Measurements from ENCODE around the gene C5AR2. TPM values are rescaled to one million over a fixed set of nuclear protein-coding genes. Genes with fewer than 3 reads are reported as not detected.

Gene C5AR2
- total and polyA plus RNA-seq, 4 experiments from 2014 or later: 0.10 to 2.9 (median 1.1) TPM

DNA sequence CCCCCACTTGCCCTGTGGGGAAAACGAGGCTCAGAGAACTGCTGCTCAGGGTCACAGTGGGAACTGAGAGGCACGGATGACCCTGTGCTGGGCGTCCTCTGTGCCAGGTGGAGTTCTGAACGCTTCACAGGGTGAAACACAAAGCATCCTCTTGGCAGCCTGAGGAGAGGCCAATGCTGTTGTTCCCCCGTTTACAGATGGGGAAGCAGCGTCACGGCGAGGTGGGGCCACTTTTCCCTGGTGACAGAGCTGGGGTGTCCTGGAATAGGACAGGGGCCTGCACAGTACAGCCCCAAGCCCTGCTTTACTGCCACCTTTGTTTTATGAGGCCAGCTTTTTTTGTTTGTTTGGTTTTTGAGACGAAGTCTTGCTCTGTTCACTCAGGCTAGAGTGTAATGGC, 39.3 kb downstream of the C5AR2 start:
- Mint-ChIP-seq H3K27ac (no peak overlapping the region), H3K4me3 (no peak overlapping the region), H3K36me3 (peaks cover 31 to 49% of the 10 kb centered on the region in 2 donors), H3K9me3 (no peaks in the 10 kb centered on the region), H3K4me1 (peaks cover 0 to 2% (median 0%) of the 10 kb centered on the region in 4 donors), H3K27me3 (no peaks in the 10 kb centered on the region)
- intact Hi-C loops (cut with micrococcal nuclease): no loop called here
- no peak overlapping the region for H3K4me3 ChIP-seq (ENCODE audit: low read length in 2 of 2)
- H3K27ac ChIP-seq (ENCODE audit: low read depth, low read length): no peak overlapping the region
- no peaks in the 10 kb centered on the region for H3K4me1 ChIP-seq (ENCODE audit: insufficient read depth, low read length)
- POLR2A ChIA-PET (ENCODE audit: partially characterized antibody): no interaction called here
- H3K36me3 ChIP-seq (ENCODE audit: insufficient read depth, low read length): peaks cover 51% of the 10 kb centered on the region
- H3K27me3 ChIP-seq (ENCODE audit: insufficient read depth, low read length): no peaks in the 10 kb centered on the region
- CTCF ChIA-PET (ENCODE audit: partially characterized antibody): no interaction called here
- no peak for DNase-seq
- H3K9me3 ChIP-seq (ENCODE audit: control insufficient read depth in 1 of 2, low read length in 2 of 2): no peaks in the 10 kb centered on the region

DNA sequence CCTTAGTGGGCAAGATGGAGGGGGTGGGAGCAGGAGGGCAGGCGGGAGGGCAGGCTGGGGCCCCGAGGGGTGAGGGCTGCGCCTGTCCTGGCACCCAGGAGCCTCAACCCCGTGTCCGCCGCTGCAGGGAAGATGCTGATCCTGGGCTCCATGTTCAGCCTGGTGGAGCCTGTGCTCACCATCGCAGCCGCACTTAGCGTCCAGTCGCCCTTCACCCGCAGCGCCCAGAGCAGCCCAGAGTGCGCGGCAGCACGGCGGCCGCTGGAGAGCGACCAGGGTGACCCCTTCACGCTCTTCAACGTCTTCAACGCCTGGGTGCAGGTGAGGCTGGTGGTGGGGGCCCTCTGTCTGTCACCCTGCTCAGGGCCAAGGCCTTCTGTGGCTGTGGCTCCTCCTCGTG, 40.6 kb downstream of the C5AR2 start:
- Histone ChIP-seq H3K36me3 (ENCODE audit: insufficient read depth, low read length) (peaks cover 57% of the 10 kb centered on the region), H3K27me3 (ENCODE audit: insufficient read depth, low read length) (no peaks in the 10 kb centered on the region), H3K9me3 (ENCODE audit: control insufficient read depth in 1 of 2, low read length in 2 of 2) (no peaks in the 10 kb centered on the region), H3K4me3 (ENCODE audit: low read length in 2 of 2) (no peak overlapping the region), H3K4me1 (ENCODE audit: insufficient read depth, low read length) (no peaks in the 10 kb centered on the region), H3K27ac (ENCODE audit: low read depth, low read length) (no peak overlapping the region)
- peak overlapping the region in 1 of 7 donors; percentile 70 for H3K27ac Mint-ChIP-seq
- no peak for DNase-seq
- H3K4me3 Mint-ChIP-seq: no peak overlapping the region
- ChIA-PET POLR2A (ENCODE audit: partially characterized antibody) (no interaction called here), CTCF (ENCODE audit: partially characterized antibody) (no interaction called here)
- H3K27me3 Mint-ChIP-seq: no peaks in the 10 kb centered on the region
- H3K4me1 Mint-ChIP-seq: peaks cover 0 to 2% (median 0%) of the 10 kb centered on the region in 4 donors
- H3K9me3 Mint-ChIP-seq: no peaks in the 10 kb centered on the region
- intact Hi-C loops (cut with micrococcal nuclease): no loop called here
- H3K36me3 Mint-ChIP-seq: peaks cover 31 to 47% of the 10 kb centered on the region in 2 donors

DNA sequence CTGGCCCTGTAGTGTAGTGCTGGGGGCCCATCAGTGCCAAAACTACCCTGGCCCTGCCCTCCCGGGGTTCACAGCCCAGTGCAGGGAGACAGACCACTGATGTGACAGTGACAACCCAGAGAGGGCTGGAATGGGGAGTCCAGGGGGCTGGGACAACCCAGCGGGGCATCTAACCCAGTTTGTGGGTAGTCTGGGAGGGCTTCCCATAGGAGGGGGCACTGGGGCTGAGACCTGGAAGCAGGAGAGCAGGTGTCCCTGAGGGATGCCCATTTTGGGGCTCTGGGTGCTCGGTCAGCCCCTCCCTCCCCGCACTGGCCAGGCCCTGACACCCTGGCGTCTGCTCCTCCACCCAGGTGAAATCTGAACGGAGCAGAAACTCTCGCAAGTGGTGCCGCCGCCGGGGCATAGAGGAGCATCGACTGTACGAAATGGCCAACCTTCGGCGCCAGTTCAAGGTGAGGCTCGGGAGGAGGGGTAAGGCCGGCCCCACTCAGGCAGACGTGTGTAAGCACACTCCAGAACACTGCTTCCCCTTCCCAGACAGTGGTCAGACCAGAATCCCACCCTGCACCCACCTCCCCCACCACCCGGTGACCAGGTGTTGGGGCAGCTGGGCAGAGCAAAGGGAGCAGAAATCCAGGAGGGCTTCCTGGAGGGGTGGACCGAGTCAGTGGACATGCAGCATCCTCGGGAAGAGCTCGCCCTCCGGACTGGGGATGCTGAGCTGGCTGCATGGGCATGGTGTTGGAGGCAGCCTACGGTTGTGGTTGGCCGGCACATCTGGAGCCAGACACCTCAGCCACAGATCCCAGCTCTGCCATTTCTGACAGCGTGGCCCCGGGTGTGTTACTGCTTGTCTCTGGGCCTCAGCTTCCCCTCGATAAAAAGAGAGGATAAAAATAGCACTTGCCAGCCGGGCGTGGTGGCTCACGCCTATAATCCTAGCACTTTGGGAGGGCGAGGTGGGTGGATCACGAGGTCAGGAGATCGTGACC, 41.6 kb downstream of the C5AR2 start:
- H3K36me3 ChIP-seq (ENCODE audit: insufficient read depth, low read length): peaks cover 57% of the 10 kb centered on the region
- DNase-seq: no peak
- intact Hi-C loops (cut with micrococcal nuclease): no loop called here
- no peaks in the 10 kb centered on the region for H3K27me3 ChIP-seq (ENCODE audit: insufficient read depth, low read length)
- no peak overlapping the region for H3K27ac Mint-ChIP-seq
- no peaks in the 10 kb centered on the region for H3K27me3 Mint-ChIP-seq
- H3K4me3 Mint-ChIP-seq: no peak overlapping the region
- H3K4me3 ChIP-seq (ENCODE audit: low read length in 2 of 2): no peak overlapping the region
- no peaks in the 10 kb centered on the region for H3K4me1 ChIP-seq (ENCODE audit: insufficient read depth, low read length)
- H3K9me3 Mint-ChIP-seq: no peaks in the 10 kb centered on the region
- ChIA-PET POLR2A (ENCODE audit: partially characterized antibody) (no interaction called here), CTCF (ENCODE audit: partially characterized antibody) (interaction anchor here (0.6 to 1.8 kb wide), 3 partner anchors 18 to 266 kb away, joined by 3 to 7 read pairs (median 3); no protein-coding TSS in a partner anchor)
- peaks cover 0 to 2% (median 0%) of the 10 kb centered on the region in 4 donors for H3K4me1 Mint-ChIP-seq
- no peaks in the 10 kb centered on the region for H3K9me3 ChIP-seq (ENCODE audit: control insufficient read depth in 1 of 2, low read length in 2 of 2)
- peaks cover 33 to 49% of the 10 kb centered on the region in 2 donors for H3K36me3 Mint-ChIP-seq
- no peak overlapping the region for H3K27ac ChIP-seq (ENCODE audit: low read depth, low read length)

DNA sequence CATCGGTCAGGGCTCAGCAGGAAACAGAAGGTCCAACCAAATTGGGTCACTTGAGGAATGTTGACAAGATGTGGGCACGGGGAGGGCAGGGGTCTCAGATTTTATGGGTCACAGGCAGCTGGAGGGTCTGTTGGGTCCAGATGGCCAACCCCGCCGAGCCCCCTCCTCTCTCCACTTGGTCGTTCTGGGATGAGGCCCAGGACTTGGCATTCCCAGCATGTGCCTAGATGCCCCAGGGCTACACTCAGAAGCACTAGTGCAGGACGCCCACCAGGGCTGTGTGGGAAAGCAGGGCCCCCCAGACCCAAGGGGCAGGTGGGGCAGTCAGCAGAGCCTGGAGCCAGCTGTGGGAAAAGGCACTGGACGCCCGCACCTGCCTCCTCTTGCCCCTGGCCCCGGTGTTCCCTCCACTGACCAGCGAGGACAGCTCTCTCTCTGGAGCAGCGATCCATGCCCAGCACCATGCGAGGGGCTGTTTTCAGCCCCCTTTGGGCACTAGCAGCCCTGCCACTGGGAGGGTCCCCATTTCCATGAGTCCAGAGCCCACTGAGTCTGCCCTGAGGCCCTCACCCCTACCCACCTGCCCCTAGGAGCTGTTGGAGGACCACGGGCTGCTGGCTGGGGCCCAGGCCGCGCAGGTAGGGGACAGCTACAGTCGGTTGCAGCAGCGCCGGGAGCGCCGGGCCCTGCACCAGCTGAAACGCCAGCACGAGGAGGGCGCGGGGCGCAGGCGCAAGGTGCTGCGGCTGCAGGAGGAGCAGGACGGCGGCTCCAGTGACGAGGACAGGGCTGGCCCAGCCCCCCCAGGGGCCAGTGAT, 43.1 kb downstream of the C5AR2 start:
- DNase-seq: no peak
- Mint-ChIP-seq H3K27me3 (no peaks in the 10 kb centered on the region), H3K36me3 (peaks cover 27 to 43% of the 10 kb centered on the region in 2 donors), H3K9me3 (no peaks in the 10 kb centered on the region), H3K4me3 (no peak overlapping the region), H3K27ac (no peak overlapping the region), H3K4me1 (peaks cover 0 to 2% (median 0%) of the 10 kb centered on the region in 4 donors)
- Histone ChIP-seq H3K36me3 (ENCODE audit: insufficient read depth, low read length) (peaks cover 50% of the 10 kb centered on the region), H3K4me3 (ENCODE audit: low read length in 2 of 2) (no peak overlapping the region), H3K9me3 (ENCODE audit: control insufficient read depth in 1 of 2, low read length in 2 of 2) (no peaks in the 10 kb centered on the region), H3K4me1 (ENCODE audit: insufficient read depth, low read length) (no peaks in the 10 kb centered on the region), H3K27ac (ENCODE audit: low read depth, low read length) (no peak overlapping the region), H3K27me3 (ENCODE audit: insufficient read depth, low read length) (no peaks in the 10 kb centered on the region)
- ChIA-PET CTCF (ENCODE audit: partially characterized antibody) (interaction anchor here (1.8 kb wide), 1 partner anchor 16 kb away, joined by 7 read pairs; no protein-coding TSS in a partner anchor), POLR2A (ENCODE audit: partially characterized antibody) (no interaction called here)
- intact Hi-C loops (cut with micrococcal nuclease): no loop called here

DNA sequence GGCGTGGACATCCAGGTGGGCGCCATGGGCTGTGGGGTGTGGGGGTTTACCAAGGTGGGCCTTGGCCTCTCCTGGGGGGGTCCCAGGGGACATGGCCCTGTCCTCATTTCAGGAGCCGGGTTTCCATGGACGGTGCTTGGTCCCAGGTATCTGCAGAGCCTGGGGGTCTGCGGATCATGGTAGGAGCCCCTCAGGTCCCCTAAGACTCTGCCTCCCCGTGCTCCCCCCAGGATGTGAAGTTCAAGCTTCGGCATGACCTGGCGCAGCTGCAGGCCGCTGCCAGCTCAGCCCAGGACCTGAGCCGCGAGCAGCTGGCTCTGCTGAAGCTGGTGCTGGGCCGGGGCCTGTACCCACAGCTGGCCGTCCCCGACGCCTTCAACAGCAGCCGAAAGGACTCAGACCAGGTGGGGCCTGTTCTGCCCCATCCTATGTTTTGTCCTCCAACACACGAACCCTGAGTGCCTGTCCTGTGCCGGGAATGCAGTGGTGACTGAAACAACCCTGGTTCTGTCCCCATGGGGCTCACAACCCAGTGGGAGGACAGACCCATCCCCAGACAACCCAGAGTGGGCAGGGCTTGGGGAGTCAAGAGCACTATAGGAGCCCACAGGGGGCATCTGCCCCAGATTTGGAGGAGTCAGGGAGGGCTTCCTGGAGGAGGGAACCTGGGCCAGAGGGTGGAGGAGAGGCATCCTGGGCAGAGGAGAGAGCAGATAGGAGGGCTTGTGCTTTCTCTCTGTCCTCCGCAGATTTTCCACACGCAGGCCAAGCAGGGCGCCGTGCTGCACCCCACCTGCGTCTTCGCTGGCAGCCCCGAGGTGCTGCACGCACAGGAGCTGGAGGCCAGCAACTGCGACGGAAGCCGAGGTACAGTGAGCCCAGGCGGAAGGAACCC, 44.0 kb downstream of the C5AR2 start:
- no peak for DNase-seq
- intact Hi-C loops (cut with micrococcal nuclease): no loop called here
- peak overlapping the region in 2 of 7 donors; percentile 12 to 44 for H3K27ac Mint-ChIP-seq
- ChIA-PET CTCF (ENCODE audit: partially characterized antibody) (no interaction called here), POLR2A (ENCODE audit: partially characterized antibody) (no interaction called here)
- Histone ChIP-seq H3K27ac (ENCODE audit: low read depth, low read length) (no peak overlapping the region), H3K9me3 (ENCODE audit: control insufficient read depth in 1 of 2, low read length in 2 of 2) (no peaks in the 10 kb centered on the region), H3K36me3 (ENCODE audit: insufficient read depth, low read length) (peaks cover 50% of the 10 kb centered on the region), H3K4me1 (ENCODE audit: insufficient read depth, low read length) (no peaks in the 10 kb centered on the region), H3K27me3 (ENCODE audit: insufficient read depth, low read length) (no peaks in the 10 kb centered on the region), H3K4me3 (ENCODE audit: low read length in 2 of 2) (no peak overlapping the region)
- no peak overlapping the region for H3K4me3 Mint-ChIP-seq
- peaks cover 27 to 46% of the 10 kb centered on the region in 2 donors for H3K36me3 Mint-ChIP-seq
- no peaks in the 10 kb centered on the region for H3K9me3 Mint-ChIP-seq
- H3K4me1 Mint-ChIP-seq: peaks cover 0 to 4% (median under 1%) of the 10 kb centered on the region in 4 donors
- H3K27me3 Mint-ChIP-seq: no peaks in the 10 kb centered on the region

DNA sequence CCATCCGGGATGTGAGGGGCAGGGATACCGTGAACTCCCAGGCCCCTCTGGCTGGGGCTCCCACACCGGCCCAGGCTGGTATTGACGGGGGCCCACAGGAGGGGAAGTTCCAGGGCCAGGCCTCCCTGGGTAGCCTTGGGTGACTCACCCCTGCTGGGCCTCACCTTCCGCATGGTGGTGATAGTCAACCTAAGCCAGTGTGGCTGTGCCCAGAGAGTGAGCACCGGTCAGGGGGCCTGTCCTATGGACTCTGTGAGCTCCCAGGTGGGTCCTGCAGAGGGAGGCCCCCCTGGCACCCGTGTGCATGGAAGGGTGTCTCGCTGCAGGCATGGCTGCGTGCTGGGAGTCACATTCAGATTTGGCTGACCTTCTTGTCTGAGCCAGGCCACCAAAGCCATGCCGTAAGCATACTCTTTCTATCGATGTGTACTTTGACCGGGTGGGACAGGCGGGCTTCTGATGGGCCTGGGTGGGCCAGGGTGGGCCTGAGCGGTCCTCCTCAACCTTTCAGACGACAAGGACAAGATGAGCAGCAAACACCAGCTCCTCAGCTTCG, 44.7 kb downstream of the C5AR2 start:
- no peak overlapping the region for H3K4me3 Mint-ChIP-seq
- Histone ChIP-seq H3K27me3 (ENCODE audit: insufficient read depth, low read length) (no peaks in the 10 kb centered on the region), H3K9me3 (ENCODE audit: control insufficient read depth in 1 of 2, low read length in 2 of 2) (no peaks in the 10 kb centered on the region), H3K36me3 (ENCODE audit: insufficient read depth, low read length) (peaks cover 52% of the 10 kb centered on the region), H3K4me1 (ENCODE audit: insufficient read depth, low read length) (peaks cover 6% of the 10 kb centered on the region), H3K4me3 (ENCODE audit: low read length in 2 of 2) (no peak overlapping the region), H3K27ac (ENCODE audit: low read depth, low read length) (no peak overlapping the region)
- no peaks in the 10 kb centered on the region for H3K27me3 Mint-ChIP-seq
- DNase-seq: no peak
- ChIA-PET POLR2A (ENCODE audit: partially characterized antibody) (no interaction called here), CTCF (ENCODE audit: partially characterized antibody) (no interaction called here)
- no peaks in the 10 kb centered on the region for H3K9me3 Mint-ChIP-seq
- intact Hi-C loops (cut with micrococcal nuclease): no loop called here
- no peak overlapping the region for H3K27ac Mint-ChIP-seq
- H3K36me3 Mint-ChIP-seq: peaks cover 32 to 50% of the 10 kb centered on the region in 2 donors
- H3K4me1 Mint-ChIP-seq: peaks cover 4 to 10% (median 5%) of the 10 kb centered on the region in 4 donors

All from CD4-positive, alpha-beta memory T cell (primary cell).